HFF-Myc (cell line): ENCODE results near the gene CAMTA1.
A peak's percentile ranks its signal among the peaks of the same experiment; 100 is the strongest.

Experiments
- DNase-seq: peaks from one replicate; pipeline ENCODE4 v3.0.0-alpha.2; 2011; ENCODE audit warnings: low read depth; ENCODE audit errors: extremely low read depth
- H3K4me3 ChIP-seq: replicated peaks from 2 replicates; pipeline ENCODE4 v1.5.1; 2011; ENCODE audit warnings: low read depth, mild to moderate bottlenecking, control low read depth, low read length
- TF ChIP-seq, protein P1 (sequence below): IDR thresholded peaks from 2 replicates; pipeline ENCODE4 v1.5.1; 2012; ENCODE audit warnings: mild to moderate bottlenecking, low read depth, low read length, control low read depth; ENCODE audit errors: missing control alignments

The CAMTA1 gene

GRCh38 chr1:7223334-7224080 lies 438.3 kb downstream of the CAMTA1 start:
- TF ChIP-seq, protein P1, sequence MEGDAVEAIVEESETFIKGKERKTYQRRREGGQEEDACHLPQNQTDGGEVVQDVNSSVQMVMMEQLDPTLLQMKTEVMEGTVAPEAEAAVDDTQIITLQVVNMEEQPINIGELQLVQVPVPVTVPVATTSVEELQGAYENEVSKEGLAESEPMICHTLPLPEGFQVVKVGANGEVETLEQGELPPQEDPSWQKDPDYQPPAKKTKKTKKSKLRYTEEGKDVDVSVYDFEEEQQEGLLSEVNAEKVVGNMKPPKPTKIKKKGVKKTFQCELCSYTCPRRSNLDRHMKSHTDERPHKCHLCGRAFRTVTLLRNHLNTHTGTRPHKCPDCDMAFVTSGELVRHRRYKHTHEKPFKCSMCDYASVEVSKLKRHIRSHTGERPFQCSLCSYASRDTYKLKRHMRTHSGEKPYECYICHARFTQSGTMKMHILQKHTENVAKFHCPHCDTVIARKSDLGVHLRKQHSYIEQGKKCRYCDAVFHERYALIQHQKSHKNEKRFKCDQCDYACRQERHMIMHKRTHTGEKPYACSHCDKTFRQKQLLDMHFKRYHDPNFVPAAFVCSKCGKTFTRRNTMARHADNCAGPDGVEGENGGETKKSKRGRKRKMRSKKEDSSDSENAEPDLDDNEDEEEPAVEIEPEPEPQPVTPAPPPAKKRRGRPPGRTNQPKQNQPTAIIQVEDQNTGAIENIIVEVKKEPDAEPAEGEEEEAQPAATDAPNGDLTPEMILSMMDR, result no peak
- no peak overlapping the region for H3K4me3 ChIP-seq
- DNase-seq, result peak; percentile 67

GRCh38 chr1:7224081-7224534 lies 438.9 kb downstream of the CAMTA1 start:
- DNase-seq, result no peak
- TF ChIP-seq, protein P1, result no peak
- no peak overlapping the region for H3K4me3 ChIP-seq

DNA sequence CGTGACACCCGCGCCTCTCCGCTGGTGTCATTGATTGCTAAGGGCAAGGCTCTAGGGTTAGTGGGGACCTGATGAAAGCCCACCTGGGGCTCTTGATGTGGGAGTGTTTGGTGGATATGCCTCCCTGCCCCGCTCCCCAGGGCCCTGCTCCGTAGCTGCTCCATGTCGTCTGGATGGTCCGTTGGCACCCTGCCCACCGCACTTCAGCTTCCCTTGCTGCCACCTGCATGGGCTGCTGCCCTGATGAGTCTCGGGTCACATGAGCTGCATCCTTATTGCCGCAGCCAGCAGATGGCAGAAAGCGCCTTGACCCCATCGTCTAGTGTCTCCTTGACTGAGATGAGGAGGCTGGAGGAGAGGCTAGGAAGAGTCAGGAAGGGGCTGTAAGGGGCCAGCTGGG lies 439.4 kb downstream of the CAMTA1 start:
- no peak overlapping the region for H3K4me3 ChIP-seq
- DNase-seq, result no peak
- TF ChIP-seq, protein P1, result no peak

DNA sequence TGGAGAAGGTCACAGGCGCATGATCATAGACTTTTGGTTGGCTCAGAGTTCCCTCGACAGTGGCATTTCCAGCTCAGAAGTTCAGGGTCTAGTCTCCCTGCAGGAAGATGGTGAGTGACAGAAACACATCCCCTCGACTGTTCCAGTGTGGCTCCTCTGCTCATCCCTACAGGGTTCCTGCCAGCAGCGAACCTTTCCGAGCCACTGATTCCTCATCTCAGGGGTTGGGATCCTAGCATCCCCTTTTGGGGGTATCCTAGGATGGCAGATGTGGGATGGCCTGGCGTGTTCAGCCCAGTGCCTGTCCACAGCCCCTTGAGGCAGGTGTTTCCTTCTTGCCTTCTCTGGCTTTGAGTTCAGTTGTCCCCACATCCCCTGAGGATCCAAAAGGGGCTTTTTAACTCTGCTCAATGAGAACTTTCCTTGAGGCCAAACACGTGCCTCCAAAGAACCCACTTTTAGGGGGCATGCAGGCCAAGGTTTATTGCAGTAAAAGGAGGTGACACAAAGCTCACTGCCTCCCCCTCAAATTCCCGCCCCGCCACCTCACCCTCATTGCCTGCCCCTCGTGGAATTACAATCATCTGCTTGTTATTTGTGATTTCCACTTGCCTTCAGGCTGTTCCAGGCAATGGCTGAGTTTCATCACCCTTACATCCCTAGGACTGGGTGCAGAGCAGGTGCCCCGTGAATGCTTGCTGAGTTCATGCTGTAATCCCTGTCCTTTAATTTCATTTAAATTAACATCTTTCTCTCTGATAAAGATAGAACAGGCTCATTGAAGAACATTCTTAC lies 440.7 kb downstream of the CAMTA1 start:
- no peak overlapping the region for H3K4me3 ChIP-seq
- DNase-seq, result no peak
- TF ChIP-seq, protein P1, result no peak

- H3K4me3 ChIP-seq, result no peak overlapping the region
- no peak for DNase-seq
- TF ChIP-seq, protein P1, result no peak
Observed at GRCh38 chr1:7227654-7228053, 442.4 kb downstream of the CAMTA1 start.

DNA sequence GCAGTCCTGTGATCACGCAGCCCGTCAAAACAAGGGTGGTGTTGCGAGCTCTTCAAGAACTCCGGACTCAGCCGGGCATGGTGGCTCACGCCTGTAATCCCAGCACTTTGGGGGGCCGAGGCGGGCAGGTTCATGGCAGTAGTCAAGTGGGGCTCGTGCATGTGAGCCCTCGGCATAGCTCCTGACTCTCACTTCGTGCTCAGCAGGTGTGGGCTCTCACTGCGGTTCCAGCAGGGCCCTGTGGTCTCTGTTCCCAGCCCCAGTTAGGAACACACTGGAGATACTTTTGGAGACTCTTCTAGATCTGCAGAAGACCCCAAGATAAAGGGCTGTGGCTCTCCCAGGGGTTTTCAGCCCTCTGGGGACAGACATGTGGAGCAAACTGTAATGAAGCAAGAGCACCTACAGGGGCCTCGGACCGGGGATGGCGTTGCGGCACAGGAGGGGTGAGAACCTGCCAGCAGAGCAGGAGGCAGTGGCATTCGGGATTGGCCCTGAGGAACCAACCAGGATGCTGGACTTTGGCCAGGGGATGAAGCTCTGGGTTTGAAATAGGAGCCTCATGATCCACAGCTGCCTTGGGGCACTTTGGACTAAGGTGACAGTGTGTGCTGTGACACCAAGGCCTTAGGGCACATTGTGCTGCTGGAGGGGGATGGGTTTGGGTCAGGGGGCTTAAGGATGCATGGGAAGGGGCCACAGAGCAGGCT lies 443.2 kb downstream of the CAMTA1 start:
- no peak for DNase-seq
- H3K4me3 ChIP-seq, result no peak overlapping the region
- TF ChIP-seq, protein P1, result no peak
